Amniotic stem cell (primary cell): ENCODE measurements around the gene GHRH.
A peak's percentile ranks its signal among the peaks of the same experiment; 100 is the strongest.

Source experiments
- DNase-seq: peaks from one replicate; lab custom pipeline; 2025; lab: John Stamatoyannopoulos, UW

GHRH gene

GRCh38 chr20:37290158-37290810 is 28.7 kb upstream of the GHRH start:
- DNase-seq: no peak

GRCh38 chr20:37288091-37288490 is 26.5 kb upstream of the GHRH start:
- DNase-seq: no peak

GRCh38 chr20:37285664-37286374 is 24.2 kb upstream of the GHRH start:
- no peak for DNase-seq

- DNase-seq: no peak
Observed at GRCh38 chr20:37284691-37285161, 23.1 kb upstream of the GHRH start.

GRCh38 chr20:37283530-37284195 is 22.0 kb upstream of the GHRH start:
- DNase-seq: no peak

- DNase-seq: peak; percentile 79
Observed at GRCh38 chr20:37282556-37282955, 20.9 kb upstream of the GHRH start.

GRCh38 chr20:37280403-37280802 is 18.8 kb upstream of the GHRH start:
- no peak for DNase-seq

GRCh38 chr20:37279820-37280219 is 18.2 kb upstream of the GHRH start:
- DNase-seq: no peak

- no peak for DNase-seq
Observed at GRCh38 chr20:37278966-37279590, 17.5 kb upstream of the GHRH start.

- no peak for DNase-seq
Observed at GRCh38 chr20:37277253-37277593, 15.6 kb upstream of the GHRH start.

- DNase-seq: peak; percentile 72
Observed at GRCh38 chr20:37276494-37277252, 15.1 kb upstream of the GHRH start.

GRCh38 chr20:37274851-37275524 is 13.4 kb upstream of the GHRH start:
- DNase-seq: no peak

GRCh38 chr20:37273988-37274387 is 12.4 kb upstream of the GHRH start:
- DNase-seq: no peak

GRCh38 chr20:37271421-37271768 is 9.8 kb upstream of the GHRH start:
- DNase-seq: no peak

GRCh38 chr20:37270576-37271420 is 9.2 kb upstream of the GHRH start:
- no peak for DNase-seq

GRCh38 chr20:37267667-37268313 is 6.2 kb upstream of the GHRH start:
- no peak for DNase-seq

- no peak for DNase-seq
Observed at GRCh38 chr20:37266940-37267666, 5.5 kb upstream of the GHRH start.

- DNase-seq: no peak
Observed at GRCh38 chr20:37265152-37265551, 3.5 kb upstream of the GHRH start.

- DNase-seq: no peak
Observed at GRCh38 chr20:37263686-37264085, 2.1 kb upstream of the GHRH start.
